HepG2 (cell line): ENCODE data around the gene PGRMC2. TPM values are rescaled to one million over a fixed set of nuclear protein-coding genes. Genes with fewer than 3 reads are reported as not detected.

Source experiments
- ATAC-seq: fragments of 200-7000 bp; cut with Tn5 transposase; 3 replicates; pipeline ENCODE4 v1.9.1; 2020; ENCODE audit warnings: mild to moderate bottlenecking, moderate library complexity
- BruUV-seq: library from RNA; stranded (reverse); fragments of 400-500 nt; replicated peaks from 2 replicates; lab custom pipeline; 2021; lab: Mats Ljungman, UMichigan
- CTCF ChIA-PET: fragments of 300-600 bp; formaldehyde crosslinking; extraction: SDS; loops from one replicate; lab custom pipeline; 2021; ENCODE audit warnings: low total read pairs, inconsistent platforms, low intra/inter-chr PET ratio; lab: Yijun Ruan, JAX
- POLR2A ChIA-PET: fragments of 350-600 bp; sonication (Branson Sonifier 250); formaldehyde crosslinking; loops from one replicate; lab custom pipeline; 2020; ENCODE audit warnings: antibody characterized with exemption, inconsistent platforms; lab: Yijun Ruan, JAX
- DNase-seq: peaks from one replicate; pipeline ENCODE4 v3.0.0-alpha.2; 2015; ENCODE audit warnings: low spot score
- FAIRE-seq: peaks from 3 replicates; lab custom pipeline; 2011; peaks lifted over from hg19 to GRCh38; lab: Jason Lieb, UNC
- H2AFZ ChIP-seq: one replicate; pipeline ENCODE4 v1.6.1; 2011; ENCODE audit warnings: low read length, inconsistent platforms
- H3K27ac ChIP-seq: fragments of 300-600 bp; 3 replicates; pipeline ENCODE4 v1.8.0; 2011; ENCODE audit warnings: mixed run types, mild to moderate bottlenecking, mixed read lengths, low read length, inconsistent platforms; ENCODE audit not compliant: insufficient read depth; ENCODE audit errors: extremely low read length
- H3K27me3 ChIP-seq, 2 experiments: fragments of 200-600 bp in 1 of 2; 2 replicates in 1 of 2; 3 replicates in 1 of 2; pipeline versions ENCODE4 v1.6.0 to v1.8.0; 2011; ENCODE audit warnings: low read length in 2 of 2, mild to moderate bottlenecking in 2 of 2, moderate library complexity in 2 of 2, inconsistent platforms in 1 of 2; ENCODE audit not compliant: insufficient read depth in 2 of 2, control insufficient read depth in 1 of 2
- H3K36me3 ChIP-seq, 2 experiments: fragments of 200-600 bp in 1 of 2; replicated peaks in 1 of 2; 2 replicates in 1 of 2; 3 replicates in 1 of 2; pipeline versions ENCODE4 v1.5.1 to v1.8.0; 2011; ENCODE audit warnings: low read length in 2 of 2, inconsistent platforms in 1 of 2; ENCODE audit not compliant: insufficient read depth in 2 of 2, control insufficient read depth in 1 of 2
- H3K4me1 ChIP-seq: 2 replicates; pipeline ENCODE4 v1.5.1; 2012; ENCODE audit warnings: low read length, inconsistent platforms; ENCODE audit not compliant: insufficient read depth
- H3K4me2 ChIP-seq: 2 replicates; pipeline ENCODE4 v1.6.0; 2011; ENCODE audit warnings: low read depth, low read length, inconsistent platforms
- H3K4me3 ChIP-seq, 3 experiments: fragments of 200-600 bp in 1 of 3; sonication (generic), shearing (Covaris generic) in 1 of 3; replicated peaks in 1 of 3; 2 replicates each; pipeline ENCODE4 v1.5.1; 2011 to 2016; ENCODE audit warnings: low read length in 3 of 3, inconsistent platforms in 2 of 3, low read depth in 2 of 3, mild to moderate bottlenecking in 2 of 3, control low read depth in 1 of 3, mixed read lengths in 1 of 3; ENCODE audit not compliant: insufficient read depth in 1 of 3
- H3K79me2 ChIP-seq: one replicate; pipeline ENCODE4 v1.6.1; 2011; ENCODE audit warnings: low read length, inconsistent platforms; ENCODE audit not compliant: insufficient read depth
- H3K9ac ChIP-seq: 2 replicates; pipeline ENCODE4 v1.6.0; 2011; ENCODE audit warnings: mild to moderate bottlenecking, low read depth, low read length, inconsistent platforms; ENCODE audit not compliant: insufficient read depth
- H3K9me3 ChIP-seq: 2 replicates; pipeline ENCODE4 v1.5.1; 2012; ENCODE audit warnings: mild to moderate bottlenecking, low read length
- H4K20me1 ChIP-seq: 2 replicates; pipeline ENCODE4 v1.6.0; 2011; ENCODE audit warnings: inconsistent platforms, mild to moderate bottlenecking, low read length, moderate library complexity; ENCODE audit not compliant: insufficient read depth
- CEBPG ChIP-seq: IDR thresholded peaks from 2 replicates; pipeline ENCODE4 v1.6.1; 2016
- HIVEP1 ChIP-seq: sonication (generic); formaldehyde crosslinking; IDR thresholded peaks from 2 replicates; pipeline ENCODE4 v1.4.0; 2020; ENCODE audit warnings: mild to moderate bottlenecking, missing genetic modification reagents
- MAF1 ChIP-seq: sonication (generic); formaldehyde crosslinking; IDR thresholded peaks from 2 replicates; pipeline ENCODE4 v1.5.0; 2020; ENCODE audit warnings: missing genetic modification reagents, borderline replicate concordance
- MXD1 ChIP-seq: sonication (generic); formaldehyde crosslinking; IDR thresholded peaks from 2 replicates; pipeline ENCODE4 v1.4.0; 2020; ENCODE audit warnings: mild to moderate bottlenecking, missing genetic modification reagents
- MYC ChIP-seq: sonication (generic); formaldehyde crosslinking; IDR thresholded peaks from 2 replicates; pipeline ENCODE4 v1.9.0; 2021; ENCODE audit warnings: missing genetic modification reagents, borderline replicate concordance
- RAD51 ChIP-seq: fragments of 450-650 bp; IDR thresholded peaks from 2 replicates; pipeline ENCODE4 v1.6.1; 2016; ENCODE audit warnings: borderline replicate concordance
- RBAK ChIP-seq: sonication (generic); formaldehyde crosslinking; IDR thresholded peaks from 2 replicates; pipeline ENCODE4 v1.5.1; 2020; ENCODE audit warnings: mild to moderate bottlenecking, missing genetic modification reagents
- SETDB1 ChIP-seq: sonication (generic); formaldehyde crosslinking; IDR thresholded peaks from 2 replicates; pipeline ENCODE4 v1.5.1; 2020; ENCODE audit warnings: missing genetic modification reagents, mild to moderate bottlenecking, borderline replicate concordance
- SIN3A ChIP-seq: IDR thresholded peaks from 2 replicates; pipeline ENCODE4 v1.6.1; 2011; ENCODE audit warnings: low read depth, mild to moderate bottlenecking, control low read depth, low read length, borderline replicate concordance
- SNRNP70 ChIP-seq: fragments of 200-400 bp; formaldehyde crosslinking; IDR thresholded peaks from 2 replicates; pipeline ENCODE4 v1.6.1; 2017; ENCODE audit warnings: mild to moderate bottlenecking, low read depth, low read length, moderate library complexity
- ZMAT3 ChIP-seq: sonication (generic); formaldehyde crosslinking; conservative IDR thresholded peaks from 2 replicates; pipeline ENCODE4 v1.7.0; 2021; ENCODE audit warnings: missing genetic modification reagents
- ZNF224 ChIP-seq: sonication (generic); formaldehyde crosslinking; IDR thresholded peaks from 2 replicates; pipeline ENCODE4 v1.5.0; 2020; ENCODE audit warnings: mild to moderate bottlenecking, missing genetic modification reagents
- ZNF24 ChIP-seq: fragments of 450-650 bp; IDR thresholded peaks from 2 replicates; pipeline ENCODE4 v1.6.1; 2017; ENCODE audit warnings: antibody characterized with exemption, mild to moderate bottlenecking
- ZNF256 ChIP-seq: sonication (generic); formaldehyde crosslinking; conservative IDR thresholded peaks from 2 replicates; pipeline ENCODE4 v1.4.0; 2020; ENCODE audit warnings: missing genetic modification reagents
- ZNF510 ChIP-seq: sonication (generic); formaldehyde crosslinking; IDR thresholded peaks from 2 replicates; pipeline ENCODE4 v1.4.0; 2020; ENCODE audit warnings: low read depth, mild to moderate bottlenecking, missing genetic modification reagents
- ZNF609 ChIP-seq: sonication (generic); formaldehyde crosslinking; IDR thresholded peaks from 2 replicates; pipeline ENCODE4 v1.4.0; 2020; ENCODE audit warnings: mild to moderate bottlenecking, missing genetic modification reagents, borderline replicate concordance
- WGBS: methylation state at CpG from one replicate; pipeline ENCODE4 v1.1.6; 2017; ENCODE audit warnings: low lambda C conversion rate; 5-methylcytosine and 5-hydroxymethylcytosine counted together
- in situ Hi-C: cut with HindIII; loops from 2 replicates; pipeline ENCODE4 v1.10.0; 2017; ENCODE audit warnings: low pct_unique_long_range_greater_than_20kb; ENCODE audit not compliant: extremely low pct_ligation_motif_present
- intact Hi-C: fragments of 100-400 bp; cut with micrococcal nuclease; formaldehyde crosslinking; loops from one replicate; pipeline ENCODE4 v1.10.0; 2022; ENCODE audit not compliant: unreplicated experiment
- polyA plus RNA-seq, 8 experiments: library from polyadenylated mRNA; depleted of rRNA in 3 of 8; stranded (reverse) in 7 of 8; unstranded in 1 of 8; fragments of >200 nt; fragmentation: Illumina TruSeq in 4 of 8; extraction: Trizol in 4 of 8; gene quantifications; 2 replicates each; pipeline versions ENCODE4 v1.2.1 to v1.2.3, GENCODE V29; 2011 to 2016; ENCODE audit warnings: low read depth in 4 of 8, missing spikeins in 1 of 8, mixed read lengths in 1 of 8; ENCODE audit not compliant: insufficient read depth in 1 of 8
- total RNA-seq, 5 experiments: library from RNA; depleted of rRNA; stranded (reverse); fragments of >200 nt; fragmentation: Illumina TruSeq; extraction: Trizol; gene quantifications; 2 replicates each; pipeline ENCODE4 v1.2.3, GENCODE V29; 2016; ENCODE audit warnings: low read depth in 1 of 5
- TF ChIP-seq, protein P1 (sequence below): sonication (generic); formaldehyde crosslinking; IDR thresholded peaks from 2 replicates; pipeline ENCODE4 v1.4.0; 2020; ENCODE audit warnings: mild to moderate bottlenecking, missing genetic modification reagents

The PGRMC2 gene
- total and polyA plus RNA-seq, 2 of the 13 experiments (the other 11 are each of a cell fraction or from before 2014, with no cell fraction given): 16.0 to 19.8 TPM

GRCh38 chr4:128232719-128233118, 54.9 kb downstream of the PGRMC2 start (continued):
- TF ChIP-seq SIN3A (no peak), ZNF510 (CRISPR knock-in tag) (no peak), ZNF24 (no peak), ZNF609 (no peak), MYC (CRISPR knock-in tag) (no peak)

DNA sequence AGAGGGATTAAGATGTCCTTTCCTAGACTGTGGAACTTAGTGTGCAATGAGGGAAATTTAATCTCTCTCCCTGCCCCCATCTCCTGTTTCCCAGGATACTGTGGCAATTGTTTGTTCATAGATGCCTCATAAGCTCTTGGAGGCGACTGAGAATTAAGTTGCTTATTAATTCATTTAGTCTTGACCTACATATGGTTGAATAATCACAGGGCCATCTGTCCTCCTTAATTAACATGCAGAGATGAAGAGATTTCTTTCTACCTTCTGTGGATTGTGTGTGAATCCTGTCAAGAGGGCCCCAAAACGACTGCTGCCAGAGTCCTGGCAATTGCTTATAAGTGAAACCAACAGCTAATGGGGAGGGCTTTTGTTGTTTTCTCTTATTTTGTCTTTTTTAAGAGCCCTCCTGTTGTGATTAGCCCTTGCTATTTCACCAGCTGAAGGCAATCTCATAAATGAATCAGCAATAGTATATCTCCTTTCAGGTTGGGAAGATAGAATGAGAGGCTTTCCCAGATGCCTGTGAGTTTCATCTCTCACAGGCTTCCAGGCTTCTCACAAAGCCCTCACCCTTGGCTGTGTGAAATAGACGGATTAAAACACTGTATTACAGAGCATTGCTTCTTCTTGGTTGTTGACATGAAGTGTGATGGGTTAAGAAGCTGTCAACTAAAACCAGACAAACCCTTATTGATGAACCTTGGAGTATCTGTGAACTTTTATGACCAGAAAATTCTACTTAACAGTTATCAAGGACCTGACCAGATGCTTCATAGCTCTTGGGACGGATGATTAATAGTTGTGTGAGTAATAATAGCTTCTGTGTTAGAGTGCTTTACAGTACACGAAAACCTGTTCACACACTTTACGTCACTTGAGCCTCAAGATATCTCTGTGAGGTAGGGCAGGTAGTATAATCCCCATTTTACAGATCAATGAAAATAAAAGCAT, 58.5 kb downstream of the PGRMC2 start:
- DNase-seq (no peak), ATAC-seq (no peak), FAIRE-seq (no peak)
- POLR2A ChIA-PET: no interaction called here
- Histone ChIP-seq H3K4me1 (no peaks in the 10 kb centered on the region), H3K27me3 (no peaks in the 10 kb centered on the region), H3K79me2 (no peaks in the 10 kb centered on the region), H3K36me3 (no peaks in the 10 kb centered on the region), H4K20me1 (no peaks in the 10 kb centered on the region), H3K27ac (no peak overlapping the region), H2AFZ (no peak overlapping the region), H3K9me3 (no peaks in the 10 kb centered on the region), H3K9ac (no peak overlapping the region), H3K4me2 (no peak overlapping the region), H3K4me3 (no peak overlapping the region)
- 44% methylated on average over 6 of the region's 6 CpGs for WGBS
- no TSS peak for BruUV-seq
- in situ Hi-C loops (no loop called here), intact Hi-C loops (no loop called here)
- CTCF ChIA-PET: no interaction called here
- no peak for TF ChIP-seq RBAK (CRISPR knock-in tag)
- TF ChIP-seq MAF1 (CRISPR knock-in tag): no peak
- no peak for TF ChIP-seq ZNF256
- TF ChIP-seq MXD1 (CRISPR knock-in tag): no peak
- TF ChIP-seq SETDB1 (CRISPR knock-in tag): no peak
- no peak for TF ChIP-seq ZMAT3 (CRISPR knock-in tag)
- TF ChIP-seq HIVEP1 (CRISPR knock-in tag): no peak
- TF ChIP-seq RAD51: no peak
- no peak for TF ChIP-seq SNRNP70
- TF ChIP-seq CEBPG (CRISPR knock-in tag): no peak
- TF ChIP-seq, protein P1, sequence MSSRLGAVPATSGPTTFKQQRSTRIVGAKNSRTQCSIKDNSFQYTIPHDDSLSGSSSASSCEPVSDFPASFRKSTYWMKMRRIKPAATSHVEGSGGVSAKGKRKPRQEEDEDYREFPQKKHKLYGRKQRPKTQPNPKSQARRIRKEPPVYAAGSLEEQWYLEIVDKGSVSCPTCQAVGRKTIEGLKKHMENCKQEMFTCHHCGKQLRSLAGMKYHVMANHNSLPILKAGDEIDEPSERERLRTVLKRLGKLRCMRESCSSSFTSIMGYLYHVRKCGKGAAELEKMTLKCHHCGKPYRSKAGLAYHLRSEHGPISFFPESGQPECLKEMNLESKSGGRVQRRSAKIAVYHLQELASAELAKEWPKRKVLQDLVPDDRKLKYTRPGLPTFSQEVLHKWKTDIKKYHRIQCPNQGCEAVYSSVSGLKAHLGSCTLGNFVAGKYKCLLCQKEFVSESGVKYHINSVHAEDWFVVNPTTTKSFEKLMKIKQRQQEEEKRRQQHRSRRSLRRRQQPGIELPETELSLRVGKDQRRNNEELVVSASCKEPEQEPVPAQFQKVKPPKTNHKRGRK (CRISPR knock-in tag): no peak
- no peak for TF ChIP-seq ZNF224 (CRISPR knock-in tag)
